Renal cortical epithelial cell (primary cell): Measurements from ENCODE around the gene ANKRD13A. TPM values are rescaled to one million over a fixed set of nuclear protein-coding genes. Genes with fewer than 3 reads are reported as not detected.
"Not testable (repeated sequence)": the region's sequence is repeated elsewhere in the genome, so short reads cannot be mapped to it uniquely, and the experiment has no call there.

Experiments
- DNase-seq: peaks from one replicate; pipeline ENCODE4 v3.0.0-alpha.2; 2011; ENCODE audit warnings: low read depth
- total RNA-seq: library from RNA; depleted of rRNA; stranded (reverse); fragments of >200 nt; gene quantifications from 2 replicates; pipeline ENCODE4 v1.2.3, GENCODE V29; 2014

The ANKRD13A gene
- total RNA-seq, 1 donor from 2014 or later = 79.6 TPM

DNA sequence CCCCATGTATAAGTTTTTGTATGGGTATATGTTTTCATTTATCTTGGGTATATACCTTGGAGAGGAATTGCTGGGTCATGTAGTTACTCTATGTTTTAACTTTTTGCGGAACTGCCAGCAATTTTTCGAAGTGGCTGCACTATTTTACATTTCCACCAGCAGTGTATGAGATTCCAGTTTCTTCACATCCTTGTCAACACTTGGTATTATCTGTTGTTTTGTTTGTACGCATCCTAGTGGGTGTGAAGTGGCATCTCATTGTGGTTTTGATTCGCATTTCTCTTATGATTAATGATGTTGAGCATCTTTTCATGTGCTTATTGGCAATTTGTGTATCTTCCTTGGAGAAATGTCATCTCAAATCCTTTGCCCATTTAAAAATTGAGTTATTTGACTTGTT is 6.9 kb downstream of the ANKRD13A start:
- no peak for DNase-seq

DNA sequence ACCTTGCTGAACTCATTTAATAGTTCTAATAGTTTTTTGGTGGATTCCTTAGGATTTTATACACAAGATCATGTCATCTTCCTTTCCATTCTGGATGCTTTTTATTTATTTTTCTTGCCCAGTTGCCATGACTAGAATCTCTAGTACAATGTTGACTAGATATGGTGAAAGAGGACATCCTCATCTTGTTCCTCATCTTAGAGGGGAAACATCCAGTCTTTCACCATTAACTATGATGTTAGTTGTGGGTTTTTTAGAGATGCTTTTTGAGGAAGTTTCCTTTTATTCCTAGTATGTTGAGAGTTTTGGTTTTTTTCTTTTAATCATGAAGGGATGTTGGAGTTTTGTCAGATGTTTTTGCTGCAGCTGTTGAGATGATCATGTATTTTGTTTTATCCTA is 8.7 kb downstream of the ANKRD13A start:
- no peak for DNase-seq

DNA sequence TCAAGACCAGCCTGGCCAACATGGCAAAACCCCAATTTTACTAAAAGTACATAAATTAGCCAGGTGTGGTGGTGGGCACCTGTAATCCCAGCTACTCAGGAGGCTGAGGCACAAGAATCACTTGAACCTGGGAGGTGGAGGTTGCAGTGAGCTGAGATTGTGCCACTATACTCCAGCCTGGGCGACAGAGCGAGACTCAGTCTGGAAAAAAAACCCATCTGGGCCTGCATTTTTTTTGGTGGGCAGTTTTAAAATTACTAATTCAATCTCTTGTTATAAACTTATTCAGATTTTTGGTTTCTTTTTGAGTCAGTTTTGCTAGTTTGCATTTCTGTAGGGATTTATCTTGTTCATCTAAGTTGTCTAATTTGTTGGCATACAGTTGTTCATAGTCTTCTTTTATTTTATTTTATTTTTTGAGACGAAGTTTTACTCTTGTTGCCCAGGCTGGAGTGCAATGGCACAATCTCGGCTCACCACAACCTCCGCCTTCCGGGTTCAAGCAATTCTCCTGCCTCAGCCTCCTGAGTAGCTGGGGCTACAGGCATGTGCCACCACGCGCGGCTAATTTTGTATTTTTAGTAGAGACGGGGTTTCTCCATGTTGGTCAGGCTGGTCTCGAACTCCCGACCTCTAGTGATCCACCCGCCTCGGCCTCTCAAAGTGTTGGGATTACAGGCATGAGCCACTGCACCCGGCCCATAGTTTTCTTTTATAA is 9.6 kb downstream of the ANKRD13A start:
- DNase-seq = not testable (repeated sequence)

DNA sequence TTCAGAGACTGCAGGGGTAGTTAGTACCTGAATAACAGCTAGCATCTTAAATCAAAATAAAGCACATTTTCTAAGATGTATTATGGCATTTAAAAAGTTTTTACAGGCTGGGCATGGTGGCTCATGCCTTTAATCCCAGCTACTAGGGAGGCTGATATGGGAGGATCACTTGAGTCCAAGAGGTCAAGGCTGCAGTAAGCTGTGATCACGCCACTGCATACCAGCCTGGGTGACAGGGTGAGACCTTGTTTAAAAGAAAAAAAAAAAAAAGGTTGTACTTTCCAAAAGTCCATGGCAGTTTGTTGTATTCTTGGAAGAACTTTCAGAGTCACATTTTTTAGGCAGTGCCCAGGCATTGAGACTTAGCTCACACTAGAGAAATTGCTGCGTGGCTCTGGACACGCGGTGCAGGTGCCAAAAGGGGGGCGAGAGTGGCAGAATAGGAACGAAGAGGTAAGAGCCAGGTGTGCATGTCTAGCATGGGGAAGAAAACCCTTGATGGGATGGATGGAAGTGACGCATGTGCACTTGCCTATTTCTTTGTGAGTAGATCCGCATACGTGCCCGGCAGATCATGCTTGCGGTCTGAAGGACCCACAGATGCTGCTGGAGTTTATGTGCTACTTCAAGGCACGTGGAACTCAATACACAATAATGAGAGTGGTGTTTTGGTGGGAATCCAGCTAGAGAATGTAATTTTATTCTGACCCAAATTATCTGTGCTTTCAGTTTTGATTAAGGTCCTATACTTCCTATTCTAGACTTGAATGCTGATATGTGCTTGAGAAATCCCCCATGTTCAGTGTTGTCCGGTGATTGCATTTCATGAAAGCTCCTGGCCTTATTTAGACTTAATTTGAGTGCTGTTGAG is 11.9 kb downstream of the ANKRD13A start:
- DNase-seq = no peak

DNA sequence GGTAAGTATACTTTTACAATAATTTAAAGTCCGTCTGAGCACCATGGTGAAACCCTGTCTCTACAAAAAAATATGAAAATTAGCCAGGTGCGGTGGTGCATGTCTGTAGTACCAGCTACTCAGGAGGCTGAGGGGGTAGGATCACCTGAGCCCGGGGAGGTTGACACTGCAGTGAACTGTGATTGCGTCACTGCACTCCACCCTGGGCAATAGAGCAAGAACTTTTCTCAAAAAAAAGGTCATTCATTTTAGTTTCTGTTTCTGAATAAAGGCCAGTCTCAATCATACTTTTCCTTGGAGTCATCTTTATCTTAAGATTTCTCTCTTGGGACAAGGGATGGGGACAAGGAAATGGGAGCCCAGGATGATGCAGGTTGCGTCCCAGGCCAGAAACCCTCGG is 12.9 kb downstream of the ANKRD13A start:
- peak; percentile 81 for DNase-seq

DNA sequence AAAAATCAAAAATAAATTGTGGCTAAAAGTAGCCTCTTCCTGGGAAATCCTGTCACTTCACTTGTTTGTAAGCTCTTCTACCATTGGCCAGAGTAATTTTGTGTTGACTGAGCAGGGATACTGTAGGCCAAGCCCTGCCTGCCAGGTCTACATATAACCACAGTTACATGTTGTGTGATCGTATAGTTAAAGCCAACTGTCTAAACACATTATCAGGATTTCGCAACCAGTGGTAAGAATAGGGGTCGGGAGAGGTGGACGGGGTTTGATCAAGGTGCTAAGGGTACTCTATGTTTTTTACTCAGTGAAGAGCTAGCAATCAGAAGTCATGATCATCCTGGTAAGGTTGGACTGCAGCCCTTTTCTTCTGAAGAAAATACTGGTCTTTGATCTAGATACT is 13.4 kb downstream of the ANKRD13A start:
- no peak for DNase-seq

DNA sequence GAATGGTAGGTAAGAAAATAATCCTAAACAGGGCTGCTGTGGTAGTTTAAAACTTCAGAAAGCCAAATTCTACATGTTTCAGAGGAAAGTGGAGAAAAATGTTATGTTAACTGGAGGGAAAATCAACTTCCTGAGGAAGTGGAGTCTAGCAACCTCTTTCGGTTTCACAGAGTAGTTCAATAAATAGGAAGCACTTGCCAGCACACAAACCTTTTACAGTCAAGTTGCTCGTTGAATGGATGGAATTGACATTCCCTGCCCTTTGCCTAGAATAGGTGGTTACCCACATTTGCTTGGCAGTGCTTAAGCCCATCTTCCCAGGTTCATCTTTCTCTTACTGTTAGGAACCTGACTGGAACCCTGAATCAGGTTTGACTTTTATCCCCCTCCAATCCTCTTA is 15.9 kb downstream of the ANKRD13A start:
- DNase-seq = no peak

DNA sequence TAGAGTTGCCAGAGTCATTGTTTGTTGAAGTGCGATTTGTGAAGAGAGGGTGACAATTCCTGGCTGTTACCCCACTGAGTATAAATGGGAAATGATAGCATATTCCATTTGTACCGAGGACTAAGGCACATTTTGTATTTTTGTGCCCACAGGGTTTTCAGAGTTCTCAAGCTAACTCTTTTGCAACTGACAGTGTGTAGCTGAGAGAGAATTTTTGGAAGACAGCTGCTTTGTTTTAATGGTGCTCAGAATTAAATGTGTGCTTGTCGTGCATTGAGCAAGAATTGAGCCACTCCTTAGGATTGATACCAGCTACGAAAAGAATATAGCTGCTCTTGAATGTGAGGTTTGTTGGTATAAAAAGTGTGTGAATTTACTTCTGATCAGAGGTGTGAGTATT is 21.7 kb downstream of the ANKRD13A start:
- DNase-seq = no peak

DNA sequence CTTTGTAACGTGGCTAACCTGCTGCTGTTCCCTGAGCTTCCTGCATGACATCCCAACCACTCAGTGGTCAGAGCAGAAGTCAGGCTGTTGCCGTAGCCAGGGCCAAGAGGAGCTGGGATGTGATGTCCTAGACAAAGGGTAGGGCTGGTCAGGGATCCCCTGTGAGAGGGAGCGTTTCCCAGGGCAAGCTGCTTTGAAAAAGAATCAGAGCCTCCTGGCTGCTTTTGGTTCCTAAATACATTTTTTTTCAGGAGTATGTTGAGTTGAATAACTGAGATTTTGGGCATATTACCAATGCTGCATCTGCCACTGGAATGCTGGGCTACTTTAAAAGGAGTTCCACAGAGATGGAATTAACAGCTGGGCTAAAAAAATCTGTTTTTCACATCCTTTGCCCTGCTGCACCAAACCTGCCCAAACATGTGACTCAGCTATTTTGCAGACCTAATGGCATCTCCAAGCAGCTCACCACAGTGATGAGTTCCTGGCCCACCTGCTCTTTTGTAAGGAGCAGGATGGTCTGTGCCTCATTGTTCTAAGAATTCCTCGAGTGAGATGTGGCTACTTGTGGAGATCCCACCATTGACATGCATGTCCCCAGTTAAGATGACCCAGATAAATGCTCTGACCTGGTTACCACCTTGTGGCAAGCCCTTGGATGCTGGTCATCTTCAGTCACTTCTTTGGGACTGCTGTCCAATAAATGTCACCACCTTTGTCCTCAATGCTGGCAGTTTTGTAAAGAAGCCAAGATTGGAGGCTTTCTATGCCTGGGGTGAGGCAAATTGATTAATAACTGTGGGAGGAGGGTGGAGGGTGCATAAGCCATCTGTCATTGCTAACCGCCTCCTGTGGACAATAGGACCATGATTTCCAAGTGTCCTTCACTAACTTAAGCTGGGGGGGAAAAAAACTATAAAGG is 24.1 kb downstream of the ANKRD13A start:
- DNase-seq = no peak

DNA sequence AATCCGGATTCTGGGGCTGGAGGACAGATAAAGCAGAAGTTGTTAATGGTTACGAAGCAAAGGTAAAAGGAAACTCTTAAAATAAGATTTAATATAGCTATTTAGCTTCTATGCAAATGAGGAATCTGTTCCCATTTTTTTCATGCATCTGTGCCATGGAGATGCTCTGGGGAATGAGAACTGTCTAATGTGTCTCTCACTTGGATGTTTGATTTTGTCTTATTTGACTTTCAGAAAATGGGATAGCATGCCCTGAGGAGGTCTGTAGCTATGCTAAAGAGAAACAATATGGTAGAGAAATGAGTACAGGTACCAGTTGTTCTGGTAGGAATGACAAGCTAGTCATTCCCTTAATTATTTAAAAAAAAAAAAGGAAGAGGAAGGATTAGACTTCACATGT is 24.8 kb downstream of the ANKRD13A start:
- no peak for DNase-seq

DNA sequence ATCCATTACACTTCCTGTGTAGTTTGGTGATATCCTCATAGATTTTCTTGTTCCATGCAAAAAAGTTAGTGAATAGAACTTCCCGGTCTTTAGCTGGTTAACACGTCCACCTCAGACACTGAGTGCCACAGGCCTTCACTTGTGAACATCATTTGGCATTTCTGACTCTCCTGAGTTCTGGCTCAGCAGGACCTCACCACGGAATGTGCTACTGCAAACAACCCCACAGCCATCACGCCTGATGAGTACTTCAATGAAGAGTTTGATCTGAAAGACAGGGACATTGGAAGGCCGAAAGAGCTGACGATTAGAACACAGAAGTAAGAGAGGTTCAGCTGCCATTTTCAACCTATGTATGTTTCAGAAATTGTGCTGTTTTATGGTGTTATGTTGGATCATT is 29.1 kb downstream of the ANKRD13A start:
- no peak for DNase-seq

DNA sequence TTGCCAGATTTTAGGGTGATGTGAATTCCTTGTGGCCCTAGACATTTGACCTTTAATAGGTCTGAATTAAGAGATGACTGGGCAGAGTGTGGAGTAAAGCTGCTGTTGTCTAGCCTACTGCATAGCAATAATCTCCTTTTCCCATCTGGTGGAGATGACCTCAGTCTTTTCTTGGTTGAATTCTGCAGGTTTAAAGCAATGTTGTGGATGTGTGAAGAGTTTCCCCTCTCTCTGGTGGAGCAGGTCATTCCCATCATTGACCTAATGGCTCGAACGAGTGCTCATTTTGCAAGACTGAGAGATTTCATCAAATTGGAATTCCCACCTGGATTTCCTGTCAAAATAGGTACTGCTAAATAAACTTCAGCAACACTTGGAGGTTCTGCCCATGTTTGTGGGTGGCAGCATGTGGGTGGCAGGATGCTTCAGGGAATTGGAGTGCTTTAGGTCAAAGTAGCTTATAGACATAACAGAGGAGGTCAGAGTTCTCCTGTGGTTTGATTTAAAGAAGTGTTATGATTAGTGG is 30.1 kb downstream of the ANKRD13A start:
- DNase-seq = no peak

DNA sequence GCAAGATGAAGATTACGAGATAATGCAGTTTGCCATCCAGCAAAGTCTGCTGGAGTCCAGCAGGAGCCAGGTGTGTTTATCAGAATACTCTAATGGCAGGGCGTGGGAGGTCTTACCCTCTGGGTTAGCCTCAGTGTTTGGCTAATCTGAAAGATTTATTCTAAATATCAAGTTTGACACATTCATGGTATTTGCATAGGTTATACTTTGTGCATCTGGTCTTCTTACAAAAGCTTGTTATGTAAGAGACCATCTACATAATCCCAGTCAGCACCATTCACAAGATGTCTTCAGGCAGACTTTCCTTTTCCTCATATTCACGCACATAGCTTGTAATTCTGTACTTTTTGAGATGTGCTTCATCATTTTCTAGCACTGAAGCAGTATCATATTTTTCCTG is 34.7 kb downstream of the ANKRD13A start:
- DNase-seq = no peak

DNA sequence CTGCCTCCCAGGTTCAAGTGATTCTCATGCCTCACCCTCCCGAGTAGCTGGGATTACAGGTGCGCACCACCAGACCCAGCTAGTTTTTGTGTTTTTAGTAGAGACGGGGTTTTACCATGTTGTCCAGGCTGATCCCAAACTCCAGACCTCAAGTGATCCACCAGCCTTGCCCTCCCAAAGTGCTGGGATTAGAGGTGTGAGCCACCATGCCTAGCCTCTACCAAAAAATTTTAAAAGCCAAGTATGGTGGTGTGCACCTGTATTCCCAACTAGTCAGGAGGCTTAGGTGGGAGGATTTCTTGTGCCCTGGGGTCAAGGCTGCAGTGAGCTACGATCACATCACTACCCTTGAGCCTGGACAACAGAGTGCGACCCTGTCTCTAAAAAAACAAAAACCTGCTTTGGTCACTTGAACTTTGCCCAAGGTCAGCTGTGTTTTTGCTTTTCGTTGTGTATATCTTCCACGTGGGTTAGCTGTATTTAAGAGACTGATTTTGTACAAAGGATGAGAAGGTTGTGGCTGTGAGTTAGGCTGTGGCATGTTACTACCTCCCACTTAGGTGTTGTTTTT is 36.4 kb downstream of the ANKRD13A start:
- no peak for DNase-seq

DNA sequence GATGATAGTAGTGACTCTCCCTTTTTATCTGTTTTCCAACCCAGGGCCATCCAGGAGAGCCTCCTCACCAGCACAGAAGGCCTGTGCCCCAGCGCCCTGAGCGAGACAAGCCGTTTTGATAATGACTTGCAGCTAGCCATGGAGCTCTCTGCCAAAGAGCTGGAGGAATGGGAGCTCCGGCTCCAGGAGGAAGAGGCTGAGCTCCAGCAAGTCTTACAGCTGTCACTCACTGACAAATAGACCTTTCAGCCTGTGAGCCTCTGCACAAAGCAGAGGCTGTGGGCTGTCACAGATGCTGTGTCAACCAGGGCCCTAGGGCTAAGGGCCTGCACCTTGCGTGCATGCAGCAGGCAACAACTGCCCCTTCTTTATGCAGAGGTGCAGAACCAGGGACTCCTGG is 38.1 kb downstream of the ANKRD13A start:
- no peak for DNase-seq

DNA sequence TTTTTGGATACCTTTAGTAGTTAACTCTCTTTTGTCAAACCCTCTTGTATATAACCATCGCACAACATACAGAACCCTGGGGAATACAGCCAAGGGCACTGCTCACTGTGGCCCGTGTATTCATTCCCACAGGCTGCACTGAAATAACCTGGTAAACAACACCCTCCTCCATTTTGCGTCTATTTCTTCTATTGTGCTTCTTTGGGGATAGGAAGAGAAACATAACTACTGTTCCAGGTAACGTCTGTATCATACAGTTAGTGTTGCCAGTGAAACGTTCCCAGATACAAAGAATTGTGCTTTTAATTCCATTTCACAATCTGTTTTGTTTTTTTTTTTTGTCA is 39.5 kb downstream of the ANKRD13A start:
- DNase-seq = no peak

DNA sequence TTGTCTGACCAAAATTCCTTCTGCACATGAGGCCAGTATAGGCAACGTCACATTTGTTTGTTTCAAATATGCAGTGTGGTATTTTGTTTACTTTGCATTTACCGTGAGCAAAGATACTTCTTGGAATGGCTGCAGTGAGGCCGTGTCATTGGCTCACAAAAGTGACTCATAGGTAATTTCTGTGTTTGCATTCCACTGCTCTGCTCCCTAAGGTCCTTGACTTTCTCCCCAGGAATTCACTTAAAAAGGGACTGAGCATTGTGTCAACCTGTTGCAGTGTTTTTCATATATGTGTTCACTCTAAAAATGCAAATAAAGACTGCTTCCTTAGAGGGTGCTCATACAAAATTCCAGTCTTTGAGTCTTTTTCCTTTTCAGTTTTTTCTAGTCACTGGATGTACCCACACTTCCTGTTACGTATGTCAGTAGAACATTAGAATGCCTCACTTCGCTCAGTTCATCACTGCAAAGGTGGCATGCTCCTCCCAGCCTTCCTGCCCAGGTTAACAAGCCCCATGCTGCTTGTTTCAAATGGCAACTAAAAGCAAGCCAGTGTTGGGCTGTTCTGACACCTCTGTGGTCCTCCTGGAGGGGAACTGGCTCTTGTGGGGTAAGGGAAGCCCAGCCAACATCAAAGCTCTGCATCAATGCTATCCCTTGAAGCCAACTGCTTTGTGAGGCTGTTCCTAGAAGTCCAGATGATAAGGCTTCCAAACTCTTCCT is 40.0 kb downstream of the ANKRD13A start:
- peak; percentile 99 for DNase-seq

DNA sequence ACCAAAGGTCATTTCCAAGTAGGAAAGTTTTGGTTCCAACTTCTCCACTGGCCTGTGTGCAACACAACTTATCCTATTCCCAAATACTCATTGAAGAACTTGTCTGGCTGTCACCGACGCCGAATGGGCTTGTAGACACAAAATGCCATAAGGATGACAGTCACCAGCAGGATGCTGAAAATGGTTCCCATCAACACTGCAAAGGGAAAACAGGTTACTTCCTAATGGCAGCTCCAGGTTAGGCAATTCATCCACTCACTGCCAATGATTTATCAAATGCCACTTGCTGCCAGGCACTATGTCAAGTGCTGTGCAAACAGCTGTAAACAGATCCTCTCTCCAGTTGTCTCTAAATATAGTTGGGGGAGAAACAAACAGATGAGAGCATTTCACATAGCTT is 43.0 kb downstream of the ANKRD13A start:
- DNase-seq = no peak

DNA sequence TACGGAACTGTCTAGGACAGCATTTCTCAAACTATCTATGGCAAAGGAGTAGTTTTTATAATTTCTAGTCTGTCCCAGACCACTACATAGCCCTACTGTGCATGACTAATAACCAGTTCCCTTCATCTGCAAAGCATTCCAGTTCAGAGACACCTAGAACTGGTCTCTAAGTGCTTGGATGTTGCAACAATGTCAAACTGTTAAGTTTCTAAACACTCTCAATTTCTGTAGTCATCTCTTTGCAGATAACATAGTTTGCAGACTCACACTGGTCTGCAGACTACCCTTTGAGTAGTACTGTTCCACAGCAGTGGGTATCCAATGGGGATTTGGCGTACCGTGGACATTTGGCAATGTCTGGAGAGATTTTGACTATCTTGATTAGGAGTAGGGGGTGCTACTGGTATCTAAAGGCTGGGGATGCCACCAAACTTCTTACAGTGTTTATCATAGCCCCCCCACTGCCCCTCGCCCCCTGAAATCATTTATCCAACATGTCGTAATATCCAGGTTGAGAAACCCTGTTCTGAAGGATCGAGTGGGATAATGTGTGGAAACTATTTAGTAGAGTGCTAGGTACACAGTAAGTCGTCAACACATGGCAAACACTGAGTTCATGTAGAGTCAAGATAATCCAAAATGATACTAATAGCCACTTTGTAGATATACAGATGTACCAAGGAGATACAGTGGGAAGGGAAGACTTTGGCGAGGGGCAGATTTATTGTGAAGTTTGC is 47.4 kb downstream of the ANKRD13A start:
- no peak for DNase-seq

DNA sequence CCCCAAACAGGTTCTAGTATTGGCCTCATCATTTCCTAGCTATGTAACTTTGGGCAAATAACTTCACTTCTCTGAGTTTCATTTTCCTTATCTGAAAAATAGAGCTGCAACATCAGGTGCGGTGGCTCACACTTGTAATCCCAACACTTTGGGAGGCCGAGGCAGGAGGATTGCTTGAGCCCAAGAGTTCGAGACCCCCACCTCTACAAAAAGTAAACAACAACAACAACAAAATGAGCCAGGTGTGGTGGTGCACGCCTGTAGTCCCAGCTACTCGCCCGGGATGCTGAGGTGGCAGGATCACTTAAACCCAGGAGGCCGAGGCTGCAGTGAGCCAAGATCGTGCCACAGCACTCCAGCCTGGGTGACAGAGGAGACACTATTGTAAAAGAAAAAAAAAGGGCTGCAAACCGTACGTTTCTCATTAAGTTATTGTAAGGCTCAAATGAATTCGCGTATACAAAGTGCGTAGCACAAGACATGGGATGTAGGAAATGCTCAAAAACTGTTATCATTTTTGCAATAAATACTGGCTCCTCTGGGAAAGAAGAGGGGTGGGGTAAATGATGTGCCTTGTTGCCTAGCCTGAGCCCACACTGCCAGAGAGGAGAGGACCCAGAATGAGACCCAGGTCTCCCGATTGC is 48.2 kb downstream of the ANKRD13A start:
- DNase-seq = no peak
